ENCODE results near the gene SEMA6A. TPM values are rescaled to one million over a fixed set of nuclear protein-coding genes. Genes with fewer than 3 reads are reported as not detected.

The SEMA6A gene
- total RNA-seq, 1 experiment from 2014 or later = 39.0 TPM

- in situ Hi-C loops (cut with HindIII; ENCODE audit: low pct_unique_long_range_greater_than_20kb, low sequenced_read_pairs) = no loop called here
- no peak for DNase-seq (ENCODE audit: low read depth, low spot score)
Observed at GRCh38 chr5:116464144-116464708, 110.4 kb downstream of the SEMA6A start.

GRCh38 chr5:116462500-116462899 is 112.1 kb downstream of the SEMA6A start:
- DNase-seq (ENCODE audit: low read depth, low spot score) = no peak
- in situ Hi-C loops (cut with HindIII; ENCODE audit: low pct_unique_long_range_greater_than_20kb, low sequenced_read_pairs) = no loop called here

- in situ Hi-C loops (cut with HindIII; ENCODE audit: low pct_unique_long_range_greater_than_20kb, low sequenced_read_pairs) = no loop called here
- no peak for DNase-seq (ENCODE audit: low read depth, low spot score)
Observed at GRCh38 chr5:116459301-116459700, 115.3 kb downstream of the SEMA6A start.

GRCh38 chr5:116457062-116457461 is 117.6 kb downstream of the SEMA6A start:
- DNase-seq (ENCODE audit: low read depth, low spot score) = no peak
- in situ Hi-C loops (cut with HindIII; ENCODE audit: low pct_unique_long_range_greater_than_20kb, low sequenced_read_pairs) = no loop called here

GRCh38 chr5:116456036-116456435 is 118.6 kb downstream of the SEMA6A start:
- in situ Hi-C loops (cut with HindIII; ENCODE audit: low pct_unique_long_range_greater_than_20kb, low sequenced_read_pairs) = no loop called here
- DNase-seq (ENCODE audit: low read depth, low spot score) = no peak

GRCh38 chr5:116455061-116455460 is 119.6 kb downstream of the SEMA6A start:
- in situ Hi-C loops (cut with HindIII; ENCODE audit: low pct_unique_long_range_greater_than_20kb, low sequenced_read_pairs) = no loop called here
- DNase-seq (ENCODE audit: low read depth, low spot score) = no peak

- peak; percentile 30 for DNase-seq (ENCODE audit: low read depth, low spot score)
Observed at GRCh38 chr5:116454417-116454927, 120.2 kb downstream of the SEMA6A start.

GRCh38 chr5:116453988-116454411 is 120.6 kb downstream of the SEMA6A start:
- in situ Hi-C loops (cut with HindIII; ENCODE audit: low pct_unique_long_range_greater_than_20kb, low sequenced_read_pairs) = no loop called here
- DNase-seq (ENCODE audit: low read depth, low spot score) = peak; percentile 69

More at GRCh38 chr5:116454417-116454927, 120.2 kb downstream of the SEMA6A start:
- in situ Hi-C loops (cut with HindIII; ENCODE audit: low pct_unique_long_range_greater_than_20kb, low sequenced_read_pairs) = no loop called here

GRCh38 chr5:116452774-116453368 is 121.8 kb downstream of the SEMA6A start:
- no peak for DNase-seq (ENCODE audit: low read depth, low spot score)
- in situ Hi-C loops (cut with HindIII; ENCODE audit: low pct_unique_long_range_greater_than_20kb, low sequenced_read_pairs) = no loop called here

GRCh38 chr5:116451905-116452450 is 122.6 kb downstream of the SEMA6A start:
- in situ Hi-C loops (cut with HindIII; ENCODE audit: low pct_unique_long_range_greater_than_20kb, low sequenced_read_pairs) = no loop called here
- no peak for DNase-seq (ENCODE audit: low read depth, low spot score)

GRCh38 chr5:116451066-116451465 is 123.6 kb downstream of the SEMA6A start:
- in situ Hi-C loops (cut with HindIII; ENCODE audit: low pct_unique_long_range_greater_than_20kb, low sequenced_read_pairs) = no loop called here
- no peak for DNase-seq (ENCODE audit: low read depth, low spot score)

- DNase-seq (ENCODE audit: low read depth, low spot score) = no peak
- in situ Hi-C loops (cut with HindIII; ENCODE audit: low pct_unique_long_range_greater_than_20kb, low sequenced_read_pairs) = no loop called here
Observed at GRCh38 chr5:116449458-116449857, 125.2 kb downstream of the SEMA6A start.

GRCh38 chr5:116448870-116449427 is 125.7 kb downstream of the SEMA6A start:
- in situ Hi-C loops (cut with HindIII; ENCODE audit: low pct_unique_long_range_greater_than_20kb, low sequenced_read_pairs) = no loop called here
- no peak for DNase-seq (ENCODE audit: low read depth, low spot score)

GRCh38 chr5:116448450-116448849 is 126.2 kb downstream of the SEMA6A start:
- DNase-seq (ENCODE audit: low read depth, low spot score) = no peak
- in situ Hi-C loops (cut with HindIII; ENCODE audit: low pct_unique_long_range_greater_than_20kb, low sequenced_read_pairs) = no loop called here

- in situ Hi-C loops (cut with HindIII; ENCODE audit: low pct_unique_long_range_greater_than_20kb, low sequenced_read_pairs) = no loop called here
- DNase-seq (ENCODE audit: low read depth, low spot score) = no peak
Observed at GRCh38 chr5:116446356-116447005, 128.1 kb downstream of the SEMA6A start.

- in situ Hi-C loops (cut with HindIII; ENCODE audit: low pct_unique_long_range_greater_than_20kb, low sequenced_read_pairs) = no loop called here
- no peak for DNase-seq (ENCODE audit: low read depth, low spot score)
Observed at GRCh38 chr5:116445311-116445710, 129.3 kb downstream of the SEMA6A start.

- in situ Hi-C loops (cut with HindIII; ENCODE audit: low pct_unique_long_range_greater_than_20kb, low sequenced_read_pairs) = no loop called here
- no peak for DNase-seq (ENCODE audit: low read depth, low spot score)
Observed at GRCh38 chr5:116444373-116445295, 130.0 kb downstream of the SEMA6A start.
